HepG2 (cell line): ENCODE measurements around the gene AKAP12.

Experiments
- ARHGAP35 ChIP-seq: sonication (generic); formaldehyde crosslinking; IDR thresholded peaks from 2 replicates; pipeline ENCODE4 v1.9.0; 2022; ENCODE audit warnings: mild to moderate bottlenecking, inconsistent platforms, moderate library complexity, missing genetic modification reagents, borderline replicate concordance
- CTCF ChIP-seq: sonication (generic); formaldehyde crosslinking; IDR thresholded peaks from 2 replicates; pipeline ENCODE4 v1.5.0; 2020; ENCODE audit warnings: mild to moderate bottlenecking, missing genetic modification reagents, moderate library complexity
- DPF2 ChIP-seq: sonication (generic); formaldehyde crosslinking; IDR thresholded peaks from 2 replicates; pipeline ENCODE4 v1.4.0; 2020; ENCODE audit warnings: mild to moderate bottlenecking, low read depth, missing genetic modification reagents, borderline replicate concordance
- GPBP1L1 ChIP-seq: sonication (generic); formaldehyde crosslinking; IDR thresholded peaks from 2 replicates; pipeline ENCODE4 v1.5.0; 2020; ENCODE audit warnings: mild to moderate bottlenecking, missing genetic modification reagents
- NFYC ChIP-seq: IDR thresholded peaks from 2 replicates; pipeline ENCODE4 v1.6.1; 2016; ENCODE audit warnings: missing genetic modification reagents, missing compliant biosample characterization
- RNF219 ChIP-seq: sonication (generic); formaldehyde crosslinking; IDR thresholded peaks from 2 replicates; pipeline ENCODE4 v1.5.0; 2020; ENCODE audit warnings: mild to moderate bottlenecking, missing genetic modification reagents
- RXRA ChIP-seq: sonication (generic); formaldehyde crosslinking; IDR thresholded peaks from 2 replicates; pipeline ENCODE4 v1.5.1; 2020; ENCODE audit warnings: missing genetic modification reagents
- SUZ12 ChIP-seq: fragments of 150-350 bp; IDR thresholded peaks from 2 replicates; pipeline ENCODE4 v1.6.1; 2014; ENCODE audit warnings: low read depth, low read length
- ZNF382 ChIP-seq: sonication (generic); formaldehyde crosslinking; IDR thresholded peaks from 2 replicates; pipeline ENCODE4 v1.5.0; 2020; ENCODE audit warnings: missing genetic modification reagents, mild to moderate bottlenecking, borderline replicate concordance
- ZNF660 ChIP-seq: sonication (generic); formaldehyde crosslinking; IDR thresholded peaks from 2 replicates; pipeline ENCODE4 v1.5.1; 2020; ENCODE audit warnings: mild to moderate bottlenecking, low read depth, missing genetic modification reagents, borderline replicate concordance
- TF ChIP-seq, protein P1 (sequence below): sonication (generic); formaldehyde crosslinking; IDR thresholded peaks from 2 replicates; pipeline ENCODE4 v1.5.1; 2020; ENCODE audit warnings: mild to moderate bottlenecking, missing genetic modification reagents, moderate library complexity

- no peak for TF ChIP-seq ARHGAP35
- no peak for TF ChIP-seq GPBP1L1 (CRISPR knock-in tag)
- no peak for TF ChIP-seq ZNF660 (CRISPR knock-in tag)
- TF ChIP-seq DPF2 (CRISPR knock-in tag) = no peak
- TF ChIP-seq NFYC (CRISPR knock-in tag) = no peak
- no peak for TF ChIP-seq RNF219 (CRISPR knock-in tag)
- no peak for TF ChIP-seq RXRA (CRISPR knock-in tag)
- TF ChIP-seq SUZ12 = no peak
- TF ChIP-seq ZNF382 = no peak
- TF ChIP-seq, protein P1, sequence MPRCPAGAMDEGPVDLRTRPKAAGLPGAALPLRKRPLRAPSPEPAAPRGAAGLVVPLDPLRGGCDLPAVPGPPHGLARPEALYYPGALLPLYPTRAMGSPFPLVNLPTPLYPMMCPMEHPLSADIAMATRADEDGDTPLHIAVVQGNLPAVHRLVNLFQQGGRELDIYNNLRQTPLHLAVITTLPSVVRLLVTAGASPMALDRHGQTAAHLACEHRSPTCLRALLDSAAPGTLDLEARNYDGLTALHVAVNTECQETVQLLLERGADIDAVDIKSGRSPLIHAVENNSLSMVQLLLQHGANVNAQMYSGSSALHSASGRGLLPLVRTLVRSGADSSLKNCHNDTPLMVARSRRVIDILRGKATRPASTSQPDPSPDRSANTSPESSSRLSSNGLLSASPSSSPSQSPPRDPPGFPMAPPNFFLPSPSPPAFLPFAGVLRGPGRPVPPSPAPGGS (CRISPR knock-in tag) = no peak
- TF ChIP-seq CTCF (CRISPR knock-in tag) = no peak
Measured at GRCh38 chr6:151387175-151387970, 147.6 kb downstream of the AKAP12 start.
